Erythroblast (primary cell): Measurements from ENCODE around the gene AMPD3.

Source experiments
- GATA1 ChIP-seq: IDR thresholded peaks from 2 replicates; pipeline ENCODE4 v1.6.1; 2011; ENCODE audit warnings: low read depth, mild to moderate bottlenecking, control low read depth, low read length, moderate library complexity
- POLR2A ChIP-seq: IDR thresholded peaks from 2 replicates; pipeline ENCODE4 v1.6.1; 2011; ENCODE audit warnings: mild to moderate bottlenecking, low read length

DNA sequence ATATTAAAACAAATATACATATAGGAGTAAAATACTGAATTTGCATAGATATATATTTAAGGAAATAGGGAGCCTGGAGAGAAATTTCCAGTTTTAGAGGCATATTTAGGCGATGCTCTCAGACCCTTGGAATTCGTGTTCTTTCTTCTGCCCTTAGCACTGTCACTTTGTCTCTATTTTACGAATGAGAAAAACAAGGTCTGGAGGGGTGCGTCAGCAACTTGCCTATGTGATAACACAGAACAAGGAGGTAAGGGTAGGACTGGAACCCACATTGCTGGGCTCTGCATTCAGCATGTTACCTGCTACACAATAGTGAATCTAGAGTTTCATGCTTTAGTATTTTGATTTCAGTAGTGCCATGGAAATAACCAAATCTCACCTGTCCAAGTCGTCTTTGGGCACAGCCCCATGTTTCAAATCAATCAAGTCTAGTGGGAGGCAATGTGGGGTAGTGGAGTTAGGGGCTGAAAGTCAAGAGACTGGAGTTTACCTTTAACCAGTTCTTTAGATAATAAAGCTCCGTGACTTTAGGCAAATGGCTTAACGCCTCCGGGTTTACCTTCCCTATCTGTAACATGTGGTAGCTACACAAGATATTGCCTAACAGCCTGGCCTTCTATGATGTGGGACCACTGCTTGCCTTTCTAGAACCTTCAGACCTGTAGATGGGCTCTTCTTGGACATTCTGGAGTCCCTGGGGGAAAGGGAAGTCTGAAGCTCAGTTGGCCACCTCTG lies 44.8 kb upstream of the AMPD3 start:
- no peak for TF ChIP-seq POLR2A
- TF ChIP-seq GATA1: no peak
